ENCODE data around the gene EEF1AKMT3. TPM values are rescaled to one million over a fixed set of nuclear protein-coding genes. Genes with fewer than 3 reads are reported as not detected.

Gene EEF1AKMT3
- total RNA-seq: 12.2 TPM

DNA sequence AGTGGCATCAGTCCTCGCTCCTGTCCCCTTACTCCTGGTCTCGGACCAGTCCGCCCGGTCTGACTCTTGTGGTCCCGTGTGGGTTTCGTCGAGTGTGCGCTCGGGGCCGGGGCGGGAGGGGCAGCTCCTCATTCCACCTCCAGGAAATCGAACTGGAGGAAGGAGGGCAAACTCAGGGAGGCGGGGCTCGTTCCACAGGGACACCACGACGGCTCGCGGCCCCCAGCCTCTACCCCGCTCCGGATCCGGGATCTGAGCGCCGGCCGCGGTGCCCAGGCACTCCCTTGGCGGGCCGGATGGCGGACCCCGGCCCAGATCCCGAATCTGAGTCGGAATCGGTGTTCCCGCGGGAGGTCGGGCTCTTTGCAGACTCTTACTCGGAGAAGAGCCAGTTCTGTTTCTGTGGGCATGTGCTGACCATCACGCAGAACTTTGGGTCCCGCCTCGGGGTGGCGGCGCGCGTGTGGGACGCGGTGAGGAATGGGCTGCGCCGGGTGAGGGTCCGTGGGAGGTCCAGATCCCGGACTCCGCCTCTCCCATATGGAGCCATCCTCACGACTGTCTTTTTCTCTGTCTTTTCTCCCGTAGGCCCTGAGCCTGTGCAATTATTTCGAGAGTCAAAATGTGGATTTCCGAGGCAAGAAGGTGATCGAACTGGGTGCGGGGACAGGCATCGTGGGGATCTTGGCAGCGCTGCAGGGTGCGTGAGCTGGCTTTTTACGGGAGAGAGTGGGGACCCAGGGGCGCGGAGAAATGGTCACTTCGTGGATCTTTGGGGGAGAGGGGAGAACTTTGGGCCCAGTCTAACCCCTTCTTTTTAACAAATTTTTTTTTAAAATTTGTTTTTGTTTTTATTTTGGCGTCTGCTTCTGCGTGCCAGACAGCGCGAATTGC is at the start of gene EEF1AKMT3:
Gene EEF1AKMT3, plus strand, starts transcription at position 186 of the 894 bp plus-strand sequence. Its CDS starts 111 bp downstream, at position 297.

DNA sequence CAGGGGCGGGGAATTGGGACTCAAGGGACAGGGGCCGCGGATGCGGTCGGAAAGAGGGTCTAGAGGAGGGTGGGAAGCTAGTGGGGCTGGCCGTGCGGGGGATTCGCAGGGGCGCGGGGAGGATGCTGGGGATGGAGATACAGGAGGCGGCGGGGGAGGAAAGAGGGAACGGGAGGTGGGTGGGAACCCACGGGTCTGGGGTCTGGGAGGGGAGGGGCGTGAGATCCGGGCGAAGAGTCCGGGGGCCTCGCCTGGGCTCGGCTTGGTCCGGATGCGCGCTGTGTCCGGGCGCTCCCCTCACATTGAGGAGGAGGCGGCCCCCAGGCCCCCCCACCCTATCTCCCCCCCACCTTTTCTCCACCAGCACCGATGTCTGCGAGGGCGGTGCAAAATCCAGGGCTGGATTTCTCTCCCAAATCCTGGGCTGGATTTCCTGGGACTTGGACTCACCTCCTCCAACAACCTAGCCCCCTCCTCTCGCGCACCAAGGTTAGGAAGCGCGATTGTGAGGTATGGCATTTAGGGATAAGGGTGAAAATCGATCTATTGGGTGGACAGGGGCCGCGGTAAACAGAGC is 33.7 kb upstream of the EEF1AKMT3 start, which contains the start of gene AGAP2:
Gene AGAP2, minus strand, starts transcription at position 82 of the 577 bp plus-strand sequence. CDS start 496 bp downstream, outside the sequence.

DNA sequence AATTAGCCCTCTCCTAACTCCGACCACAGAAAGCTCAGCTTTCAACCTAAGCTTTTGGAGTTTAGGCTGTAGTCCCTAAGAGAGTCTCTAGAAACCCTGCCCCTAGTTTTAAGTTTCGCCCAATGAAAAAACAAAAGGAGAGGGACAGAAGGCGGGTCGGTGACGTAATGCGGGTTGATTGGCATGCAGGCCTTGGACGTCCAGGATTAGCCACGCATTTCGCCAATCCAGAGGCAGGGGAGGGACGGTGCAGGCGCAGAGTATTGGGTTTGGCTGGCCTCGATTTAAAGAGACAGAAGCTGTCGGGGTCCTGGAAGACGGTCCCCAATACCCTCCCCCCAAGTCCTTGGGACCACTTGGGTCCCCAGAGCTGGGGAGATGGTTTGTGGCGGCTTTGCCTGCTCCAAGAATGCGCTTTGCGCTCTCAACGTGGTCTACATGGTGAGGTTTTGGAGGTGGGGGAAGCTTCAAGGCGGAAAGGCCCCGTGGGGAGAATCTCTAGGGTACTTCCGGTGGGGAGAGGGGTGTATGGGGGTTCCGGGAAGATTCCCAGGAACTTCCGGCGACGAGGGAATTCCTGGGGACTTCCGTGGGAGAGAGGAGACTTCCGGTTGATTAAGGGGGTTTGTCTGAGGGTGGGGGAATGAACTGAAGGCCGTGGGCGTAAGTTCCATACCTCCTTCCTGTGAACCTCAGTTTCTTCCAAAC is 27.5 kb upstream of the EEF1AKMT3 start, which contains the start of gene TSPAN31:
Gene TSPAN31, plus strand, starts transcription at position 263 of the 708 bp plus-strand sequence. Its CDS starts 116 bp downstream, at position 379.

DNA sequence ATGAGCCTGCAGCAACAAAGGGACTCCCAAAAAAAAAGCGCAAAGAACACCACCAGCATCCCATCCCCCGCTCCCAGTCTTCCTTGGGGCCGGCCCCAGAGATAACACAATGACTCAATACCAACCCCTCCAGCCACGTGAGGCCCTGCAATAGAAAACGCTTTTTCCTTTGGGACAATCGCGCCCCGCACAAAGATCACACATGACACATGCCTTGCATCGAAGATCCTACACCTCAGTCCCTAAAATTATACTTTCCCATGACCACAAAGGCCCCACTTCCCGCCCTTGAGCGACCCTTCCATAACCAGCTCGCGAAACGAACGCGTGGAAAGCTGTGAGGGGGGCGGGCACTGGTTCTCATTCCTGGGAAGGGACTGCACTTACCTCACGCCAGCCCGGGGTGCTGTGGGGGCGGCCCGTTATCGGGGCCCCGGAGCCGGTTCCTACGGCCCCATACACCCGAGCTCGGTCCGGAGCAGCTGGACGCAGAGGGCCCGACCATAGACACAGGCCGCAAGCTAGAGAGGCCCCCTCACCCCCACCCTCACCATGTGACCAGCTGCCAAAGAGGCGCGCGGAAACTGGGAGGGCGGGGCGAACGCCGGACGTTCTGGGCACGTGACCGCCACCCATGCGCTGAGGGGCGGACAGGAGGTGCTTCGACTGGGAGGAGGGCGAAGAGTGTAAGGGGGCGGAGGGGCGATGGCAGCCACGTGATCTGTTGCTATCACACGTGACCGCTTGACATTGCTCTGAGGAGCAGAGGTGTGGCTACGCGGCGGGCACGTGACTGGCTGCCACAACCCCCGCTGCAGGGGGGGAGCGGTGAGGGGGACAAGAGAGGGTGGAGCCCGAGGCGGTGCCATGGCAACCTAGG is 20.4 kb upstream of the EEF1AKMT3 start, which contains the start of gene CDK4:
Gene CDK4, minus strand, starts transcription at position 523 of the 880 bp plus-strand sequence. CDS start 593 bp downstream, outside the sequence.

DNA sequence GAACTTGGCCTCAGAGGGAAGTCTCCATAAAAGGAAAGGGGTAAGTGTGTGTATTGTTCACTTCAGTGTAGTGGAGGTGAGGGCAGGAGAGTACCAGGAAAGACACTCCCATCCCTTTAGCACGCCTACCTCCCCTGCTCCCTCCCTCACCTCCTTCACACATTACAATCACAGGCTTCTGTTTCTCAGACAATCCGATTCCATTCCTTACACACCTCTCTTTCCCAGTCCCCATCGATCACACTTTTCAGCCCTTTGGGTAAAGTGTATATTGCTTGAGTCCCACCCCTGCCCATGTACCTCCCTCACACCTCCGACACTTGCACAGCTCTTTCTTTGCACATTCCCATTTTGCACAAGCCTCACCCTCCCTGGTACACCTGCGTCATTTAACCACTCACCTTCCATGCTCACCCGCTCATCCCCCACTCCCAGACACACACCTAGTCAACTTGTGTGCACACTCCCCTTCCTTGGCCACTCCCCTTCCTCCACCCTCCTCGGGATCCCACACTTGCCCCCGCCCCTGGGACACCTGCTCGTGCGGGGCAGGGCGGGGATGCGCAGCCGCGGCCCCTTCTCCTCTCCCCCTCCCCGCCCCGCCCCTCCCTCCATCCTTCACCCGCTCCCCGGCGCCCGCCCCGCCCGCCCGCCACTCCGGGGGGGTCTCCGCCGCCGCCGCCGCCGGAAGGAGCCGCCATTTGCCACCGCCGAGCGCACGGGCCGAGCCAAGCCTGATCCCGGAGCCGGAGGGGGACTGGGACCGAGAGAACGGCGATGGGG is 17.8 kb upstream of the EEF1AKMT3 start, which contains the start of gene MARCHF9:
Gene MARCHF9, plus strand, starts transcription at position 693 of the 783 bp plus-strand sequence. CDS start 426 bp downstream, outside the sequence.

DNA sequence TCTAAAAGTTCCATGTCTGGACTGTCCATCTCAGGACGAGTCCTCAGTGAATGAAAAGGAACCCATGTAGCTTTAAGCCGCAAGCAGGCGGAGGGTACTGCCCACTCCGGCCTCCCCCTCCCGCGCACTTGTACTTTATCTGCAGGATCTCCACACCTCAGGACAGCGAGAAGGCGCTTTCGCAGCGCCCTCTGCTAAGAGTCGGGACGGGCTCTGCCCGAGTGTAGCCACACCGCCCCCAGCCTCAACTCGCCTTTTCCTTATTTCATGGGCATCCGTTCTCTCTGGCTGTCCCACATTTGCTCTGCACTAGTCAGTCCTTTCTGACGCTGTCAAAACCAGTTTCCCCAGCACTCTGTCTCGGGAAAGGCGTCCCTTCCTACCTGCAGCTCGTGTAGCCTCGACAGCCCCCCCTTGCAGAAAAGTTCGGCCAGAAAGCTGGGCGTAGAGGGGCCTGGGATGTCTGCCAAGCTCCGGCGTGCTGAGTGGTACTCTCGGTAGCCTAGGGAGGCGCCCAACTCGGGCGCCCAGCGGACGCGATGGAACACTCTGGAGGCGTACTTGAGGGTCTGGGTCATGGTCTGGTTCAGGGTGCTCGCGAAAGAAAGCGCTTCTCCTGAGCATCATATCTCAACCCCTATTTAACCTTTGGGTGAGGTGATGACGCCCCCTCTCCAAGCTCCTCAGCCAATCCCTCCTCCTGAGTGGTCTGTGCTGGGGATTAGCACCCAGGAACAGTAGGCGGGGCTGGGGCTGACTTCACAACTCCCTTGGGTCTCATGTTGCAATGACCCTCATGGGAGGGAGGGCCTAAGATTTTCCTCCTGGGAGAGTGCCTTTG is 5.7 kb upstream of the EEF1AKMT3 start, which contains the start of gene CYP27B1:
Gene CYP27B1, minus strand, starts transcription at position 615 of the 841 bp plus-strand sequence. Its CDS starts 37 bp downstream, at position 578.

DNA sequence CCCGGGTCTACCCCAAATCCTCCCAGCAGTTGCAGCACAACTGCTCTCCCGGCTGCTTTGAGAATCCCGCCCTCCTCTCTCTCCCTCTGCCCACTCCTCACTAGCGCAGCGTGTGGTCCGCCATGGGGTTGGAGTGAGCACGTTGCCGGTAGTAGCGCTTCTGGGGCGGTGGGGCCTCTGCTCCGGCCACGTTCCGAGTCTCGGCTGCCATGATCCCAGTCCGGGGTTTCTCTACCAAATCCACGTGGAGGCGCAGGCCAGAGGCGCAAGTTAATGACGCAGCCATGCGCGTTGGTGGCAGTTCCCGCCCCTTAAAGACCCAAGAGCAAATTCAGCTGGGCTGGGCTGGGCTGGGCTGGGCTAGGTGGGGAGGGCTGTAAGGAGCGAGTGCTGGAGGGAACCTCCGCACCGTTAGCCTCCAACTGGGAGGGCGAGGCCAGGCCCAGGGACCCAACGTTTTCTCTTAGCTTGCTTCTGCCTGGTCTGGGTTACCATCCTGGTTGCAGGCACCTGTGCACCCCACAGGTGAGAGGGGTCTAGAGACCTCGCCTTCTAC is 463 bp upstream of the EEF1AKMT3 start, which contains the start of gene METTL1:
Gene METTL1, minus strand, starts transcription at position 233 of the 556 bp plus-strand sequence. Its CDS starts 22 bp downstream, at position 211.

DNA sequence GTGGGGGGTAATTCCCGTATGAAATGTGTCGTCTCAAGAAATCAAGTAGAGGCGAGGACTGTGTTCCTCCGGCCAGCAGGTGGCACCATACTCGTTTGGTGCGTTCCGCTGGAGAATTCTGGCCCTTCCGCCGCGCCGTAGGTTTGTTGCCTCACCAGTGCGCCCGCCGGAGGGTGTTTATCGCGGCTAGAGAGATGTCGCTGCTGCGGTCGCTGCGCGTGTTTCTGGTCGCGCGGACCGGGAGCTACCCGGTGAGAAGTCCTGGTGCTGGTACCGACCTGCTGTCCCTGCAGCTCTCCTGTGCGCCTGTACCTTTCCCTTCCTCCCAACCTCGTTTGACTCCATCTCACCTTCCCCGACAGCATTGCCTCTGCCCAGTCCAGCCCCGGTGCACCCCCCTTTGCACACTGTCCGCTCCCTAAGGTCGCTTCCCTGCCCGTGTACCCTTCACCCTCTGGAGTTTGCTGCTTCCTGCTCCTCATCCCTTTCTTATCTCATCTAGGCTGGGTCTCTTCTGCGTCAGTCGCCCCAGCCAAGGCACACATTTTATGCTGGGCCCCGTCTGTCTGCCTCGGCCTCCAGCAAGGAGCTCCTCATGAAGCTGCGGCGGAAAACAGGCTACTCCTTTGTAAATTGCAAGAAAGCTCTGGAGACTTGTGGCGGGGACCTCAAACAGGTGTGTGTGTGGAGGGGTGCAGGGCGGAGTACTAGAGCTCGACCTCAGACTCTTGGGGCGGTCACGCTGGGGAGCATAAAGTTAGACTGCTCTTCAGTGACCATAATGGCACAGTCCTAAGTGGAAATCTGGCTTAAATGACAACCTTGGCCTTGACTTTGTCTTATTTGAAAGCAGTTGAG is 10.4 kb downstream of the EEF1AKMT3 start, which contains the start of gene TSFM:
Gene TSFM, plus strand, starts transcription at position 180 of the 858 bp plus-strand sequence. Its CDS starts 15 bp downstream, at position 195.

Other genes starting within 250 kb of the EEF1AKMT3 start
- 52.1 TPM for gene MBD6, start 249.8 kb upstream of the EEF1AKMT3 start, total RNA-seq
- 174 TPM for gene DCTN2, start 225.4 kb upstream of the EEF1AKMT3 start, total RNA-seq
- gene KIF5A, start 222.6 kb upstream of the EEF1AKMT3 start, total RNA-seq: 30.1 TPM
- 24.8 TPM for gene PIP4K2C, start 181.4 kb upstream of the EEF1AKMT3 start, total RNA-seq
- 69.5 TPM for gene DTX3, start 167.8 kb upstream of the EEF1AKMT3 start, total RNA-seq
- gene ARHGEF25, start 161.2 kb upstream of the EEF1AKMT3 start, total RNA-seq: 53.5 TPM
- gene B4GALNT1, start 139.4 kb upstream of the EEF1AKMT3 start, total RNA-seq: 9.6 TPM
- 250 TPM for gene OS9, start 78.5 kb upstream of the EEF1AKMT3 start, total RNA-seq
- gene AGAP2, start 33.9 kb upstream of the EEF1AKMT3 start, total RNA-seq: 7.3 TPM
- gene TSPAN31, start 27.6 kb upstream of the EEF1AKMT3 start, total RNA-seq: 59.1 TPM
- 108 TPM for gene CDK4, start 20.3 kb upstream of the EEF1AKMT3 start, total RNA-seq
- 15.1 TPM for gene MARCHF9, start 17.5 kb upstream of the EEF1AKMT3 start, total RNA-seq
- 1.6 TPM for gene CYP27B1, start 5.5 kb upstream of the EEF1AKMT3 start, total RNA-seq
- gene METTL1, start 509 bp upstream of the EEF1AKMT3 start, total RNA-seq: 4.5 TPM
- 18.8 TPM for gene TSFM, start 10.2 kb downstream of the EEF1AKMT3 start, total RNA-seq
- gene AVIL, start 46.1 kb downstream of the EEF1AKMT3 start, total RNA-seq: 4.5 TPM
- 119 TPM for gene CTDSP2, start 74.1 kb downstream of the EEF1AKMT3 start, total RNA-seq
- 10.9 TPM for gene ATP23, start 169.0 kb downstream of the EEF1AKMT3 start, total RNA-seq